Measurements from ENCODE around the gene GNAI1.

The GNAI1 gene

DNA sequence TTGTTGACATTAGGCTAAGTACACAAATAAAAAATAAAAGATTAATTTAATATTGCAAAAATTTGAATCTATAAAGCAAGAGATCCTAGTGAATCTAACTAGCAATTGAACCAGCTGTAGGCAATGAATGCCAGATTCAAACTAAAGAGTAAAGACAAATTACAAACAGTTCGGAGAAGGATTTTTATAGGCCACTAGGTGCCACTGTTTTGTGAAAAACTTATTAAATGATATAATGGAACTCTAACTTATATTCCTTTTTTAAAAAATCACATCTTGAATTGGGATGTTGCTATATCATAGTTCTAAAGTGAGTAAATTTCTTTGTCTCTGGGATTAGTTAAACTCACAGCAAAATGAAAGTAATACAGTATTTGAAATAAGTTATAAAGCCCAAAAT, 39.1 kb upstream of the GNAI1 start:
- peak; percentile 42 for DNase-seq
- Histone ChIP-seq H3K9ac (ENCODE audit: low read length) (no peak overlapping the region), H3K27me3 (replicated peaks; ENCODE audit: insufficient read depth, low read length) (no peaks in the 10 kb centered on the region), H3K4me3 (ENCODE audit: low read length) (no peak overlapping the region), H3K9me3 (replicated peaks; ENCODE audit: insufficient read depth, low read length) (no peaks in the 10 kb centered on the region), H3K27ac (ENCODE audit: low read length) (no peak overlapping the region), H2AFZ (ENCODE audit: low read length) (no peak overlapping the region), H3K9me2 (replicated peaks; ENCODE audit: insufficient read depth, low read length) (no peaks in the 10 kb centered on the region), H3K4me2 (ENCODE audit: low read depth, low read length) (no peak overlapping the region), H4K20me1 (ENCODE audit: insufficient read depth, low read length) (no peaks in the 10 kb centered on the region), H3F3A (ENCODE audit: insufficient read depth, low read length) (no peaks in the 10 kb centered on the region), H3K36me3 (replicated peaks; ENCODE audit: insufficient read depth, low read length) (no peaks in the 10 kb centered on the region), H3K4me1 (ENCODE audit: low read length) (no peaks in the 10 kb centered on the region), H3K79me2 (ENCODE audit: low read length) (no peaks in the 10 kb centered on the region)
- no peak for TF ChIP-seq EZH2 (optimal IDR thresholded peaks at IDR 0.05; ENCODE audit: low read depth, low read length)
- TF ChIP-seq, protein P1, sequence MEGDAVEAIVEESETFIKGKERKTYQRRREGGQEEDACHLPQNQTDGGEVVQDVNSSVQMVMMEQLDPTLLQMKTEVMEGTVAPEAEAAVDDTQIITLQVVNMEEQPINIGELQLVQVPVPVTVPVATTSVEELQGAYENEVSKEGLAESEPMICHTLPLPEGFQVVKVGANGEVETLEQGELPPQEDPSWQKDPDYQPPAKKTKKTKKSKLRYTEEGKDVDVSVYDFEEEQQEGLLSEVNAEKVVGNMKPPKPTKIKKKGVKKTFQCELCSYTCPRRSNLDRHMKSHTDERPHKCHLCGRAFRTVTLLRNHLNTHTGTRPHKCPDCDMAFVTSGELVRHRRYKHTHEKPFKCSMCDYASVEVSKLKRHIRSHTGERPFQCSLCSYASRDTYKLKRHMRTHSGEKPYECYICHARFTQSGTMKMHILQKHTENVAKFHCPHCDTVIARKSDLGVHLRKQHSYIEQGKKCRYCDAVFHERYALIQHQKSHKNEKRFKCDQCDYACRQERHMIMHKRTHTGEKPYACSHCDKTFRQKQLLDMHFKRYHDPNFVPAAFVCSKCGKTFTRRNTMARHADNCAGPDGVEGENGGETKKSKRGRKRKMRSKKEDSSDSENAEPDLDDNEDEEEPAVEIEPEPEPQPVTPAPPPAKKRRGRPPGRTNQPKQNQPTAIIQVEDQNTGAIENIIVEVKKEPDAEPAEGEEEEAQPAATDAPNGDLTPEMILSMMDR (IDR thresholded peaks at IDR 0.05; ENCODE audit: low read length) = peak; percentile 47

DNA sequence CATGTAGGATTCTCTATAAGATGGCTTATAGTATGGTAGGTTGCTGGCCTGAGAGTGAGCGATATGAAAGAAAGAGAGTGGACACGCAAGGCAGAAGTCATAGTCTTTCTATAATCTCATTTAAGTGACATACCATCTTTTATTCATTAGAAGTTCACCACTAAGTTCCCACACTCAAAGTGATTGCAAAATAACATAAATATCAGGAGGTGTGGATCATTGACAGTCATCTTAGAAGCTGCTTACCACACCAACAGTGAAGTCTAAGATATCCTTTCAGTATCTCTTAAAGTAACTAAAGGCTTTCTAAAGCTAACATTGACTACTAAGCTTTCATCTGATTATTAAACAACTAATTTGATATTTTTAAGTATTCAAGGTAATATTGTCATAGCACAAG, 36.9 kb upstream of the GNAI1 start:
- Histone ChIP-seq H3K36me3 (replicated peaks; ENCODE audit: insufficient read depth, low read length) (no peaks in the 10 kb centered on the region), H3K4me1 (ENCODE audit: low read length) (no peaks in the 10 kb centered on the region), H3F3A (ENCODE audit: insufficient read depth, low read length) (no peaks in the 10 kb centered on the region), H3K9me3 (replicated peaks; ENCODE audit: insufficient read depth, low read length) (no peaks in the 10 kb centered on the region), H3K27me3 (replicated peaks; ENCODE audit: insufficient read depth, low read length) (no peaks in the 10 kb centered on the region), H4K20me1 (ENCODE audit: insufficient read depth, low read length) (no peaks in the 10 kb centered on the region), H3K79me2 (ENCODE audit: low read length) (no peaks in the 10 kb centered on the region), H3K9ac (ENCODE audit: low read length) (no peak overlapping the region), H3K9me2 (replicated peaks; ENCODE audit: insufficient read depth, low read length) (no peaks in the 10 kb centered on the region), H3K4me2 (ENCODE audit: low read depth, low read length) (no peak overlapping the region), H3K4me3 (ENCODE audit: low read length) (no peak overlapping the region), H2AFZ (ENCODE audit: low read length) (no peak overlapping the region), H3K27ac (ENCODE audit: low read length) (no peak overlapping the region)
- TF ChIP-seq EZH2phosphoT487 (IDR thresholded peaks at IDR 0.05; ENCODE audit: low read length) (no peak), EZH2 (optimal IDR thresholded peaks at IDR 0.05; ENCODE audit: low read depth, low read length) (no peak)
- TF ChIP-seq, protein P1 (IDR thresholded peaks at IDR 0.05; ENCODE audit: low read length) = no peak
- DNase-seq = no peak

DNA sequence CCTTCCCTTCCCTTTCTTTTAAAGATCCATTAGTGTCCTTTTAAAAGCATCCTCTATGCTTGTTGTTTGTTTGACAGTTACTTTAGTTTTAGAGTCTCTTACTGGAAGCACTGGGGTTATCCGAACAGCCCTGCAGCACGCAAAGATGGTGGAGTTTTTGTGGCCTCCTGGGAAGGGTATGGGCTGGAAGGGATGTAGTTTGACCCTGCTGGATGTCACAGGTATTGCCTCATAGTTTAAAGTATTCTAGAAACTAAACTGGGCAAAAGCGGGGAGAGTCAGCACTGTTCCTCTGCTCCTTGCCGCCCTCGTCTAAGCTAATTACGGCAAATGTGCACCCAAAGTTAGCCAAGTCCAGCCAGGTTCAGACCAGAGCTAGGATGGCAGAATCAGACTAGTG, 35.8 kb upstream of the GNAI1 start:
- Histone ChIP-seq H3K79me2 (ENCODE audit: low read length) (no peaks in the 10 kb centered on the region), H3K4me1 (ENCODE audit: low read length) (no peaks in the 10 kb centered on the region), H3K4me3 (ENCODE audit: low read length) (no peak overlapping the region), H3F3A (ENCODE audit: insufficient read depth, low read length) (no peaks in the 10 kb centered on the region), H3K9me2 (replicated peaks; ENCODE audit: insufficient read depth, low read length) (no peaks in the 10 kb centered on the region), H3K4me2 (ENCODE audit: low read depth, low read length) (no peak overlapping the region), H3K9me3 (replicated peaks; ENCODE audit: insufficient read depth, low read length) (no peaks in the 10 kb centered on the region), H3K36me3 (replicated peaks; ENCODE audit: insufficient read depth, low read length) (no peaks in the 10 kb centered on the region), H3K27ac (ENCODE audit: low read length) (no peak overlapping the region), H4K20me1 (ENCODE audit: insufficient read depth, low read length) (no peaks in the 10 kb centered on the region), H3K27me3 (replicated peaks; ENCODE audit: insufficient read depth, low read length) (no peaks in the 10 kb centered on the region), H3K9ac (ENCODE audit: low read length) (no peak overlapping the region), H2AFZ (ENCODE audit: low read length) (no peak overlapping the region)
- no peak for TF ChIP-seq EZH2 (optimal IDR thresholded peaks at IDR 0.05; ENCODE audit: low read depth, low read length)
- TF ChIP-seq, protein P1 (IDR thresholded peaks at IDR 0.05; ENCODE audit: low read length) = peak; percentile 30
- DNase-seq = no peak
